GM12891 (cell line): Measurements from ENCODE around the gene OSBPL6.

ENCODE experiments used
- PAX5 ChIP-seq: IDR thresholded peaks from 2 replicates; pipeline ENCODE4 v1.6.1; 2011; ENCODE audit warnings: low read length, moderate library complexity, mild to moderate bottlenecking; ENCODE audit not compliant: insufficient read depth, severe bottlenecking
- POLR2A ChIP-seq: IDR thresholded peaks from 2 replicates; pipeline ENCODE4 v1.6.1; 2011; ENCODE audit warnings: low read depth, low read length, control low read depth
- POLR2AphosphoS5 ChIP-seq: IDR thresholded peaks from 2 replicates; pipeline ENCODE4 v1.6.1; 2011; ENCODE audit warnings: low read depth, low read length, control low read depth
- SPI1 ChIP-seq: IDR thresholded peaks from 2 replicates; pipeline ENCODE4 v1.6.1; 2011; ENCODE audit warnings: low read depth, low read length, control low read depth
- TAF1 ChIP-seq: IDR thresholded peaks from 2 replicates; pipeline ENCODE4 v1.6.1; 2011; ENCODE audit warnings: low read depth, low read length, control low read depth

- TF ChIP-seq POLR2A: no peak
- TF ChIP-seq POLR2AphosphoS5: no peak
- no peak for TF ChIP-seq TAF1
- TF ChIP-seq PAX5: no peak
- TF ChIP-seq SPI1: no peak
Observed at GRCh38 chr2:178388287-178388686, 194.0 kb downstream of the OSBPL6 start.
